ENCODE results near the gene DNAJC1. TPM values are rescaled to one million over a fixed set of nuclear protein-coding genes. Genes with fewer than 3 reads are reported as not detected.

DNAJC1 gene
- total and polyA plus RNA-seq, 2 of the 8 experiments (the other 6 are each of a cell fraction or from before 2014, with no cell fraction given) = 6.8 to 14.8 TPM

GRCh38 chr10:22003177-22003963 is at the start of gene DNAJC1 (continued):
- TF ChIP-seq CEBPB (IDR thresholded peaks at IDR 0.05; ENCODE audit: low read depth, low read length) = no peak
- no peak for TF ChIP-seq GTF2F1 (IDR thresholded peaks at IDR 0.05; ENCODE audit: borderline replicate concordance, low read depth, low read length)
- TF ChIP-seq CHD2 (IDR thresholded peaks at IDR 0.05; ENCODE audit: low read length) = no peak
- TF ChIP-seq SIN3A (conservative IDR thresholded peaks at IDR 0.05 in 1 of 2, IDR thresholded peaks at IDR 0.05 in 1 of 2; ENCODE audit: low read depth in 1 of 2, low read length in 2 of 2) = peak; percentile 61 to 87; a peak in 3 of 4 replicates
- TF ChIP-seq PHF8 (conservative IDR thresholded peaks at IDR 0.05; ENCODE audit: low read depth, low read length) = peak; percentile 55
- TF ChIP-seq FOSL1 (IDR thresholded peaks at IDR 0.05; ENCODE audit: insufficient read depth, low read depth, low read length) = no peak
- TF ChIP-seq USF2 (IDR thresholded peaks at IDR 0.05; ENCODE audit: low read length) = peak; percentile 37; the same call in 1 of the 2 replicates
- no peak for TF ChIP-seq MAFK (IDR thresholded peaks at IDR 0.05; ENCODE audit: low read depth, low read length)
- no peak for TF ChIP-seq SP2 (IDR thresholded peaks at IDR 0.05; ENCODE audit: low read length)
- no peak for TF ChIP-seq SP4 (IDR thresholded peaks at IDR 0.05; ENCODE audit: low read length)
- TF ChIP-seq GABPA (IDR thresholded peaks at IDR 0.05; ENCODE audit: borderline replicate concordance, insufficient read depth, low read length) = no peak
- peak; percentile 38 for TF ChIP-seq TAF7 (optimal IDR thresholded peaks at IDR 0.05; ENCODE audit: borderline replicate concordance, low read depth, low read length)
- TF ChIP-seq SRF (IDR thresholded peaks at IDR 0.05; ENCODE audit: low read depth, low read length) = no peak
- no peak for TF ChIP-seq NANOG (IDR thresholded peaks at IDR 0.05; ENCODE audit: insufficient read depth, low read depth, low read length, poor library complexity, severe bottlenecking)
- no peak for TF ChIP-seq RNF2 (IDR thresholded peaks at IDR 0.05; ENCODE audit: borderline replicate concordance, low read depth, low read length, missing control alignments, poor library complexity, severe bottlenecking)
- TF ChIP-seq JUND (IDR thresholded peaks at IDR 0.05; ENCODE audit: low read length) = no peak
- TF ChIP-seq TCF12 (IDR thresholded peaks at IDR 0.05; ENCODE audit: low read depth, low read length) = 0 out of 2 replicates have a peak, but pooled peaks have one; percentile 27
- no peak for TF ChIP-seq HDAC6 (IDR thresholded peaks at IDR 0.05; ENCODE audit: low read depth, low read length)
- TF ChIP-seq KDM1A (IDR thresholded peaks at IDR 0.05; ENCODE audit: borderline replicate concordance, low read length) = no peak
- peak in 1 of 2 experiments; percentile 4; a peak in 1 of 3 replicates for TF ChIP-seq EP300 (IDR thresholded peaks at IDR 0.05; ENCODE audit: borderline replicate concordance in 1 of 2, low read depth in 2 of 2, low read length in 2 of 2)
- TF ChIP-seq KDM4A (IDR thresholded peaks at IDR 0.05; ENCODE audit: low read depth, low read length, severe bottlenecking) = peak; percentile 76
